KMS-11 (cell line): ENCODE measurements around the gene LAMA2.

ENCODE experiments used
- H2AFZ ChIP-seq: fragments of 200-600 bp; sonication (generic); 2 replicates; pipeline ENCODE4 v1.6.1; 2016; ENCODE audit warnings: antibody characterized with exemption, mixed run types, low read depth
- H3K27ac ChIP-seq: fragments of 200-600 bp; sonication (generic); 2 replicates; pipeline ENCODE4 v1.6.1; 2016; ENCODE audit warnings: mild to moderate bottlenecking, mixed run types
- H3K27me3 ChIP-seq: fragments of 200-600 bp; sonication (generic); 2 replicates; pipeline ENCODE4 v1.6.1; 2017; ENCODE audit warnings: mild to moderate bottlenecking, low read depth, mixed run types, moderate library complexity; ENCODE audit not compliant: insufficient read depth
- H3K36me3 ChIP-seq: fragments of 200-600 bp; sonication (generic); 2 replicates; pipeline ENCODE4 v1.6.1; 2017; ENCODE audit warnings: mild to moderate bottlenecking, mixed run types; ENCODE audit not compliant: insufficient read depth
- H3K4me1 ChIP-seq: fragments of 200-600 bp; sonication (generic); 2 replicates; pipeline ENCODE4 v1.6.1; 2016; ENCODE audit warnings: mild to moderate bottlenecking, low read depth, mixed run types; ENCODE audit not compliant: poor library complexity, severe bottlenecking
- H3K4me2 ChIP-seq: fragments of 200-600 bp; sonication (generic); 2 replicates; pipeline ENCODE4 v1.7.0; 2016; ENCODE audit warnings: mild to moderate bottlenecking, mixed run types
- H3K4me3 ChIP-seq: fragments of 200-600 bp; sonication (generic); IDR thresholded peaks from 2 replicates; pipeline ENCODE4 v1.6.1; 2017; ENCODE audit warnings: low read depth, low read length, mixed read lengths; ENCODE audit not compliant: insufficient read depth
- H3K79me2 ChIP-seq: fragments of 200-600 bp; sonication (generic); 2 replicates; pipeline ENCODE4 v1.6.1; 2016; ENCODE audit warnings: low read depth, mixed run types; ENCODE audit not compliant: insufficient read depth
- H3K9ac ChIP-seq: fragments of 200-600 bp; sonication (generic); 2 replicates; pipeline ENCODE4 v1.6.1; 2016; ENCODE audit warnings: mild to moderate bottlenecking, mixed run types
- H4K20me1 ChIP-seq: fragments of 200-600 bp; sonication (generic); 2 replicates; pipeline ENCODE4 v1.6.1; 2016; ENCODE audit warnings: mild to moderate bottlenecking, mixed run types; ENCODE audit not compliant: insufficient read depth
- CTCF ChIP-seq: fragments of 200-600 bp; sonication (generic); conservative IDR thresholded peaks from 2 replicates; pipeline ENCODE4 v1.6.1; 2017; ENCODE audit warnings: low read depth, mild to moderate bottlenecking, antibody characterized with exemption, low read length, moderate library complexity, mixed read lengths

The LAMA2 gene

GRCh38 chr6:129211626-129212025, 328.7 kb downstream of the LAMA2 start:
- no peaks in the 10 kb centered on the region for H3K27me3 ChIP-seq
- no peaks in the 10 kb centered on the region for H4K20me1 ChIP-seq
- no peak overlapping the region for H3K9ac ChIP-seq
- H3K4me1 ChIP-seq = no peaks in the 10 kb centered on the region
- no peak overlapping the region for H3K4me2 ChIP-seq
- no peak overlapping the region for H3K4me3 ChIP-seq
- no peaks in the 10 kb centered on the region for H3K79me2 ChIP-seq
- no peak overlapping the region for H2AFZ ChIP-seq
- no peak overlapping the region for H3K27ac ChIP-seq
- no peaks in the 10 kb centered on the region for H3K36me3 ChIP-seq
- no peak for TF ChIP-seq CTCF

GRCh38 chr6:129212081-129212480, 329.1 kb downstream of the LAMA2 start:
- Histone ChIP-seq H3K27me3 (no peaks in the 10 kb centered on the region), H3K9ac (no peak overlapping the region), H3K4me3 (no peak overlapping the region), H3K79me2 (no peaks in the 10 kb centered on the region), H3K36me3 (no peaks in the 10 kb centered on the region), H2AFZ (no peak overlapping the region), H3K4me2 (no peak overlapping the region), H3K27ac (no peak overlapping the region), H4K20me1 (no peaks in the 10 kb centered on the region), H3K4me1 (no peaks in the 10 kb centered on the region)
- no peak for TF ChIP-seq CTCF

GRCh38 chr6:129215246-129215645, 332.3 kb downstream of the LAMA2 start:
- Histone ChIP-seq H2AFZ (no peak overlapping the region), H3K9ac (no peak overlapping the region), H3K79me2 (no peaks in the 10 kb centered on the region), H4K20me1 (no peaks in the 10 kb centered on the region), H3K27ac (no peak overlapping the region), H3K36me3 (no peaks in the 10 kb centered on the region), H3K27me3 (no peaks in the 10 kb centered on the region), H3K4me3 (no peak overlapping the region), H3K4me1 (no peaks in the 10 kb centered on the region), H3K4me2 (no peak overlapping the region)
- no peak for TF ChIP-seq CTCF

GRCh38 chr6:129215916-129216520, 333.1 kb downstream of the LAMA2 start:
- Histone ChIP-seq H3K79me2 (no peaks in the 10 kb centered on the region), H3K36me3 (no peaks in the 10 kb centered on the region), H3K27me3 (no peaks in the 10 kb centered on the region), H2AFZ (no peak overlapping the region), H4K20me1 (no peaks in the 10 kb centered on the region), H3K4me3 (no peak overlapping the region), H3K9ac (no peak overlapping the region), H3K4me1 (no peaks in the 10 kb centered on the region), H3K27ac (no peak overlapping the region), H3K4me2 (no peak overlapping the region)
- TF ChIP-seq CTCF = no peak
